Daoy (cell line): ENCODE results near the gene NDUFV1. TPM values are rescaled to one million over a fixed set of nuclear protein-coding genes. Genes with fewer than 3 reads are reported as not detected.

Experiments used
- DNase-seq: peaks from one replicate; pipeline ENCODE4 v3.0.0-alpha.2; 2015; ENCODE audit warnings: low read depth
- total RNA-seq: library from RNA; depleted of rRNA; stranded (reverse); fragments of >200 nt; shearing (Covaris generic); gene quantifications from 2 replicates; pipeline ENCODE4 v1.2.3, GENCODE V29; 2014; rRNA removed

Gene NDUFV1
- total RNA-seq, result 218 and 229 TPM in 2 replicates

DNA sequence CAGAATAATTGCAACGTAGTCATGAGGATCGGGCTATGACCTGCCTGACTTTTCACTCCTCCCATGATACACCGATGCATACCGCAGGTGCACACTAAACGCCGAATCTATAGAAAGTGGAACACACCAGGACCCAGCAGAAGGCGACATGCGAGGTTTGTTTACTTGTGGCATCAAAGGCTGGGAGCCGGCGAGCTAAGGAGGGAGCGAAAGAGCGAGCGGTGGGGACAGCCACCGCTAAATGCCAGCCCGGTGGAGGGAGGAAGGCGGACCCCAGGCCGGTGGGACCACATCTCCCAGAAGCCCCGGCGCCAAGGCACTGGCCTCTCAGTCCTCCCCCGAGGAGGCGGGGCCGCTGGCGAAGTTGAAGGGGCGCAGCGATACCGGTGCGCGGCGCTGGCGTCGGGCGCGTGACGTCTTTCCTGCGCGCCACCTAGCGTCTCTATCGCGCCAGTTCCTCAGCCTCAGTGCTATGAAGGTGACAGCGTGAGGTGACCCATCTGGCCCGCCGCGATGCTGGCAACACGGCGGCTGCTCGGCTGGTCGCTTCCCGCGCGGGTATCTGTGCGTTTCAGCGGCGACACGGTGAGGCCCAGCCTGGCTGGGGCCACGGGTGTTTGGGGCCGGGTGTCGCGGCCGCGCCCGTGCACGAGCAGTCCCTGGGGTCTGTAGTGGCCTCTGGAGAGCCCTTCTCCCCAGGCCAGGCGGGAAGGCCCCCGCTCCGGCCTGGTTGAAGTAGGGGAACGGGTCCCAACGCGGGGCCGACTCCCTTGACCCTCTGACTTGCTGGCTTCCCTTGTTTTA lies at the start of gene NDUFV1:
NDUFV1 (plus strand) TSS at position 445 of the 804 bp plus-strand sequence; CDS start at position 514, 69 bp downstream.
- DNase-seq, result peak; percentile 97

- DNase-seq, result no peak
Observed at GRCh38 chr11:67558084-67558772, 48.5 kb upstream of the NDUFV1 start.

- DNase-seq, result no peak
Observed at GRCh38 chr11:67561971-67562619, 44.6 kb upstream of the NDUFV1 start.

DNA sequence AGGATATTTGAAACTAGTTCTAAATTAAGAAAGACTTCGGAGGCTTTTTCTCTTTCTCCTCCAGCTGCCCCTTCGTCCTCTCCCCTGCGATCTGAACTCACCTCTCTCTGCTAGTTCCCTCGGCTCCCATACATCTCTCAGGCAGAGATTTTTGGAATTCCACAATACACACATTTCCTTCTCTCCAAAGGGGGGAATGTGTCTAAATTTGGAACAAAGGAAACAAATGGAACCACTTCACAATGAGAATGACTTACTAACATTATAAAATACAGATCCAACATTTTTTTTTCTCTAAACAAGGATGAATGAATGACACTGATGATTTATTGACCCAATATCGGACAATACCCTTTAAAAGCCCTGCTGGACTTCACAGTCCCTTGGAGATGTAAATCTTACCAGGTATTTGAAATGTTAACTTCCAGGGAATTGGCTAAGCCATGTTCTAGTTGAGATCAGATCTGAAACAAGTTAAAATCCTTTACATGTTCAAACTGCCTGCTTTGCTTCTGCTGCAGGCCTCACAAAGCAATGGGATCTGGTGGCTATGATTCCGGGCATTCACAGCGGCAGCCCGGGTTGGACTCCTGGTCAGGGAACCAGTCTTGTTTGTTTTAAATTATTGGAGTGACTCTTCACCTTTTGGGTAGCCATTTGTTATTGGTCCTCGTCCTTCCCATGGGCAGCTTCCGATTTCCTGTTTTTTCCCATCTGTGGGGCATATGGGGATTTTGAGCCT lies 43.6 kb upstream of the NDUFV1 start:
- DNase-seq, result peak; percentile 31

- peak; percentile 96 for DNase-seq
Observed at GRCh38 chr11:67563705-67564114, 43.0 kb upstream of the NDUFV1 start.

GRCh38 chr11:67564230-67564629 lies 42.5 kb upstream of the NDUFV1 start:
- DNase-seq, result no peak

DNA sequence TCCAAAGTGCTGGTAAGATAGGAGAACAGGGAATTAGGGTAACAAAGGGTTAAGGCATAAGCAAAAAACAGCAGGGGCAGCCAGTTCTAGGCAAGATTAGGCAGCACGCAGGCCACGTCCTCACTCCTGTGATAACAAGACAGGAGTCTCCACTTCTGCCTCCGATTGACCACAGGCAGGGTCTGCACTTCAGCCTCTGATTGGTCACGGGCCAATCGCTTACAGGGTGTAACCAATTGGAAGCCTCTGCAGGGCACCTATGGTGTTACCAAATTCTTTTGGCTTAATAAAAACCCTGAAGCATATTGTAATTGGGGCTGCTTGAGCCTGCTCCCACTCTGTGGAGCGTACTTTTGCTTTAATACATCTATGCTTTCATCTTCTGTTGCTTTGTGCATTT lies 35.3 kb upstream of the NDUFV1 start:
- DNase-seq, result no peak

GRCh38 chr11:67572305-67572704 lies 34.4 kb upstream of the NDUFV1 start:
- DNase-seq, result no peak

- DNase-seq, result peak; percentile 53
Observed at GRCh38 chr11:67572747-67573419, 33.9 kb upstream of the NDUFV1 start.

DNA sequence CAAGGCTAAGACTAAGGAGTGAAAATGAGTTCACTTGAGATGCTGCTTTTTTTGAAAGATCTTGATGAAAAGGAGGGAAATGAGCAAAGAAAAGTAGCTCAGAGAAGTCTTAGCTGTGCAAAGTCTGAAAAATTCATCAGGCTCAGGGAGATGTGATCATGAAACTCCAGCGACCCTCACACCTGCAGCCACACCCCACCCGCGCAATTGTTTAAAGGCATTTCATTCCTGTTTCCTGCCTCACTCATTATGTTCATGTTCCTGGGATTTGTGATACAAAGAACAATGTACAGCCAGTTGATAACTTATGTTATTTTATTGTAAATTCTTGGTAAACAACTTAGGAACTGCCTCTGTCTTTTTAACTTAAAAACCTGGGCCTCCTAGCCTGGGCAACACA lies 31.8 kb upstream of the NDUFV1 start:
- no peak for DNase-seq

- no peak for DNase-seq
Observed at GRCh38 chr11:67576735-67577475, 29.8 kb upstream of the NDUFV1 start.

- DNase-seq, result no peak
Observed at GRCh38 chr11:67577951-67578350, 28.8 kb upstream of the NDUFV1 start.

- DNase-seq, result no peak
Observed at GRCh38 chr11:67581469-67581868, 25.3 kb upstream of the NDUFV1 start.

DNA sequence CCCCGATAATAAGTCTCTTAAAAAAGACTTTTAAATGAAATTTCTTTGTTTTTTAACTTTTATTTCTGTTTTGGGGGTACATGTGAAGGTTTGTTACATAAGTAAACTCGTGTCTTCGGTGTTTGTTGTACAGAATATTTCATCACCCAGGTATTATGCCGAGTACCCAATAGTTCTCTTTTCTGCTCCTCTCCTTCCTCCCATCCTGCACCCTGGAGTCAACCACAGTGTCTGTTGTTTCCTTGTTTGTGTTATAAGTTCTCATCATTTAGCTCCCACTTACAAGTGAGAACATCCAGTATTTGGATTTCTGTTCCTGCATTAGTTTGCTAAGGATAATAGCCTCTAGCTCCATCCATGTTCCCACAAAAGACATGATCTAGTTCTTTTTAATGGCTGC lies 24.7 kb upstream of the NDUFV1 start:
- DNase-seq, result no peak

DNA sequence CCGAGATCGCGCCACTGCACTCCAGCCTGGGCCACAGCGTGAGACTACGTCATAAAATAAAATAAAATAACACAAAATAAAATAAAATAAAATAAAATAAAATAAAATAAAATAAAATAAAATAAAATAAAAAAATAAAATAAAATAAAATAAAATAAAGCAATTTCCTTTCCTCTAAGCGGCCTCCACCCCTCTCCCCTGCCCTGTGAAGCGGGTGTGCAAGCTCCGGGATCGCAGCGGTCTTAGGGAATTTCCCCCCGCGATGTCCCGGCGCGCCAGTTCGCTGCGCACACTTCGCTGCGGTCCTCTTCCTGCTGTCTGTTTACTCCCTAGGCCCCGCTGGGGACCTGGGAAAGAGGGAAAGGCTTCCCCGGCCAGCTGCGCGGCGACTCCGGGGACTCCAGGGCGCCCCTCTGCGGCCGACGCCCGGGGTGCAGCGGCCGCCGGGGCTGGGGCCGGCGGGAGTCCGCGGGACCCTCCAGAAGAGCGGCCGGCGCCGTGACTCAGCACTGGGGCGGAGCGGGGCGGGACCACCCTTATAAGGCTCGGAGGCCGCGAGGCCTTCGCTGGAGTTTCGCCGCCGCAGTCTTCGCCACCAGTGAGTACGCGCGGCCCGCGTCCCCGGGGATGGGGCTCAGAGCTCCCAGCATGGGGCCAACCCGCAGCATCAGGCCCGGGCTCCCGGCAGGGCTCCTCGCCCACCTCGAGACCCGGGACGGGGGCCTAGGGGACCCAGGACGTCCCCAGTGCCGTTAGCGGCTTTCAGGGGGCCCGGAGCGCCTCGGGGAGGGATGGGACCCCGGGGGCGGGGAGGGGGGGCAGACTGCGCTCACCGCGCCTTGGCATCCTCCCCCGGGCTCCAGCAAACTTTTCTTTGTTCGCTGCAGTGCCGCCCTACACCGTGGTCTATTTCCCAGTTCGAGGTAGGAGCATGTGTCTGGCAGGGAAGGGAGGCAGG lies 23.2 kb upstream of the NDUFV1 start, which contains the start of gene GSTP1:
GSTP1 (plus strand) TSS at position 566 of the 958 bp plus-strand sequence; CDS start at position 598, 32 bp downstream.
- peak; percentile 94 for DNase-seq

DNA sequence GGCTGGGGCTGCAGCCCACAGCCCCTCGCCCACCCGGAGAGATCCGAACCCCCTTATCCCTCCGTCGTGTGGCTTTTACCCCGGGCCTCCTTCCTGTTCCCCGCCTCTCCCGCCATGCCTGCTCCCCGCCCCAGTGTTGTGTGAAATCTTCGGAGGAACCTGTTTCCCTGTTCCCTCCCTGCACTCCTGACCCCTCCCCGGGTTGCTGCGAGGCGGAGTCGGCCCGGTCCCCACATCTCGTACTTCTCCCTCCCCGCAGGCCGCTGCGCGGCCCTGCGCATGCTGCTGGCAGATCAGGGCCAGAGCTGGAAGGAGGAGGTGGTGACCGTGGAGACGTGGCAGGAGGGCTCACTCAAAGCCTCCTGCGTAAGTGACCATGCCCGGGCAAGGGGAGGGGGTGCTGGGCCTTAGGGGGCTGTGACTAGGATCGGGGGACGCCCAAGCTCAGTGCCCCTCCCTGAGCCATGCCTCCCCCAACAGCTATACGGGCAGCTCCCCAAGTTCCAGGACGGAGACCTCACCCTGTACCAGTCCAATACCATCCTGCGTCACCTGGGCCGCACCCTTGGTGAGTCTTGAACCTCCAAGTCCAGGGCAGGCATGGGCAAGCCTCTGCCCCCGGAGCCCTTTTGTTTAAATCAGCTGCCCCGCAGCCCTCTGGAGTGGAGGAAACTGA lies 22.4 kb upstream of the NDUFV1 start:
- peak; percentile 31 for DNase-seq

DNA sequence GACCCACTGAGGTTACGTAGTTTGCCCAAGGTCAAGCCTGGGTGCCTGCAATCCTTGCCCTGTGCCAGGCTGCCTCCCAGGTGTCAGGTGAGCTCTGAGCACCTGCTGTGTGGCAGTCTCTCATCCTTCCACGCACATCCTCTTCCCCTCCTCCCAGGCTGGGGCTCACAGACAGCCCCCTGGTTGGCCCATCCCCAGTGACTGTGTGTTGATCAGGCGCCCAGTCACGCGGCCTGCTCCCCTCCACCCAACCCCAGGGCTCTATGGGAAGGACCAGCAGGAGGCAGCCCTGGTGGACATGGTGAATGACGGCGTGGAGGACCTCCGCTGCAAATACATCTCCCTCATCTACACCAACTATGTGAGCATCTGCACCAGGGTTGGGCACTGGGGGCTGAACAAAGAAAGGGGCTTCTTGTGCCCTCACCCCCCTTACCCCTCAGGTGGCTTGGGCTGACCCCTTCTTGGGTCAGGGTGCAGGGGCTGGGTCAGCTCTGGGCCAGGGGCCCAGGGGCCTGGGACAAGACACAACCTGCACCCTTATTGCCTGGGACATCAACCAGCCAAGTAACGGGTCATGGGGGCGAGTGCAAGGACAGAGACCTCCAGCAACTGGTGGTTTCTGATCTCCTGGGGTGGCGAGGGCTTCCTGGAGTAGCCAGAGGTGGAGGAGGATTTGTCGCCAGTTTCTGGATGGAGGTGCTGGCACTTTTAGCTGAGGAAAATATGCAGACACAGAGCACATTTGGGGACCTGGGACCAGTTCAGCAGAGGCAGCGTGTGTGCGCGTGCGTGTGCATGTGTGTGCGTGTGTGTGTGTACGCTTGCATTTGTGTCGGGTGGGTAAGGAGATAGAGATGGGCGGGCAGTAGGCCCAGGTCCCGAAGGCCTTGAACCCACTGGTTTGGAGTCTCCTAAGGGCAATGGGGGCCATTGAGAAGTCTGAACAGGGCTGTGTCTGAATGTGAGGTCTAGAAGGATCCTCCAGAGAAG lies 21.6 kb upstream of the NDUFV1 start:
- DNase-seq, result no peak
